RPMI7951 (cell line): ENCODE measurements around the gene SLC12A5. TPM values are rescaled to one million over a fixed set of nuclear protein-coding genes. Genes with fewer than 3 reads are reported as not detected.
"Not testable (repeated sequence)": the region's sequence is repeated elsewhere in the genome, so short reads cannot be mapped to it uniquely, and the experiment has no call there.

Experiments
- DNase-seq: peaks from one replicate; pipeline ENCODE4 v3.0.0-alpha.2; 2012; ENCODE audit warnings: low read depth
- total RNA-seq: library from RNA; depleted of rRNA; stranded (reverse); fragments of >200 nt; shearing (Covaris generic); gene quantifications from 2 replicates; pipeline ENCODE4 v1.2.3, GENCODE V29; 2014

SLC12A5 gene
- total RNA-seq, 1 experiment from 2014 or later, result 0.96 TPM

GRCh38 chr20:46076806-46077205 is 47.8 kb downstream of the SLC12A5 start:
- DNase-seq, result no peak

GRCh38 chr20:46077642-46078305 is 48.8 kb downstream of the SLC12A5 start:
- no peak for DNase-seq

GRCh38 chr20:46078954-46079353 is 49.9 kb downstream of the SLC12A5 start:
- DNase-seq, result no peak

- DNase-seq, result no peak
Measured at GRCh38 chr20:46081074-46081473, 52.1 kb downstream of the SLC12A5 start.

GRCh38 chr20:46083101-46083500 is 54.1 kb downstream of the SLC12A5 start:
- DNase-seq, result no peak

GRCh38 chr20:46083531-46084061 is 54.6 kb downstream of the SLC12A5 start:
- DNase-seq, result no peak

- DNase-seq, result no peak
Measured at GRCh38 chr20:46084805-46085178, 55.8 kb downstream of the SLC12A5 start.

GRCh38 chr20:46085179-46085851 is 56.3 kb downstream of the SLC12A5 start:
- DNase-seq, result peak; percentile 42

- DNase-seq, result peak; percentile 19
Measured at GRCh38 chr20:46087161-46087560, 58.1 kb downstream of the SLC12A5 start.

- peak; percentile 58 for DNase-seq
Measured at GRCh38 chr20:46088409-46089166, 59.6 kb downstream of the SLC12A5 start.

GRCh38 chr20:46089167-46089416 is 60.1 kb downstream of the SLC12A5 start:
- DNase-seq, result peak; percentile 37

GRCh38 chr20:46089417-46090388 is 60.7 kb downstream of the SLC12A5 start, which contains the start of gene NCOA5:
TSS of gene NCOA5 (minus strand) at chr20:46089962. CDS start at chr20:46079424, 10,538 bp downstream.
- DNase-seq, result peak; percentile 98

- DNase-seq, result not testable (repeated sequence)
Measured at GRCh38 chr20:46091622-46092535, 62.9 kb downstream of the SLC12A5 start.

- DNase-seq, result no peak
Measured at GRCh38 chr20:46093531-46093930, 64.5 kb downstream of the SLC12A5 start.

- no peak for DNase-seq
Measured at GRCh38 chr20:46099491-46100287, 70.7 kb downstream of the SLC12A5 start.

GRCh38 chr20:46100444-46100843 is 71.4 kb downstream of the SLC12A5 start:
- not testable (repeated sequence) for DNase-seq

GRCh38 chr20:46100988-46101387 is 72.0 kb downstream of the SLC12A5 start:
- DNase-seq, result no peak

- no peak for DNase-seq
Measured at GRCh38 chr20:46101957-46102356, 72.9 kb downstream of the SLC12A5 start.

GRCh38 chr20:46102940-46103339 is 73.9 kb downstream of the SLC12A5 start:
- DNase-seq, result no peak

GRCh38 chr20:46104262-46104661 is 75.2 kb downstream of the SLC12A5 start:
- DNase-seq, result no peak
